HT1080 (cell line): ENCODE results near the gene SMIM8. TPM values are rescaled to one million over a fixed set of nuclear protein-coding genes. Genes with fewer than 3 reads are reported as not detected.
"Not testable (repeated sequence)": the region's sequence is repeated elsewhere in the genome, so short reads cannot be mapped to it uniquely, and the experiment has no call there.

ENCODE experiments used
- DNase-seq: peaks from one replicate; pipeline ENCODE4 v3.0.0-alpha.2; 2015; ENCODE audit warnings: low read depth
- polyA plus RNA-seq, 2 experiments: library from polyadenylated mRNA; depleted of rRNA; stranded (reverse); fragments of >200 nt; gene quantifications; 2 replicates each; pipeline ENCODE4 v1.2.3, GENCODE V29; 2015
- total RNA-seq: library from RNA; depleted of rRNA; stranded (reverse); fragments of >200 nt; shearing (Covaris generic); gene quantifications from 2 replicates; pipeline ENCODE4 v1.2.3, GENCODE V29; 2014; rRNA removed

Gene SMIM8
- 3.4 and 5.6 TPM in 2 replicates for total RNA-seq
- polyA plus RNA-seq (2015; cell fraction: cytosol; rRNA removed) = 5.4 TPM in 2 replicates
- polyA plus RNA-seq (2015; cell fraction: nucleus; rRNA removed) = 5.1 and 5.6 TPM in 2 replicates

DNA sequence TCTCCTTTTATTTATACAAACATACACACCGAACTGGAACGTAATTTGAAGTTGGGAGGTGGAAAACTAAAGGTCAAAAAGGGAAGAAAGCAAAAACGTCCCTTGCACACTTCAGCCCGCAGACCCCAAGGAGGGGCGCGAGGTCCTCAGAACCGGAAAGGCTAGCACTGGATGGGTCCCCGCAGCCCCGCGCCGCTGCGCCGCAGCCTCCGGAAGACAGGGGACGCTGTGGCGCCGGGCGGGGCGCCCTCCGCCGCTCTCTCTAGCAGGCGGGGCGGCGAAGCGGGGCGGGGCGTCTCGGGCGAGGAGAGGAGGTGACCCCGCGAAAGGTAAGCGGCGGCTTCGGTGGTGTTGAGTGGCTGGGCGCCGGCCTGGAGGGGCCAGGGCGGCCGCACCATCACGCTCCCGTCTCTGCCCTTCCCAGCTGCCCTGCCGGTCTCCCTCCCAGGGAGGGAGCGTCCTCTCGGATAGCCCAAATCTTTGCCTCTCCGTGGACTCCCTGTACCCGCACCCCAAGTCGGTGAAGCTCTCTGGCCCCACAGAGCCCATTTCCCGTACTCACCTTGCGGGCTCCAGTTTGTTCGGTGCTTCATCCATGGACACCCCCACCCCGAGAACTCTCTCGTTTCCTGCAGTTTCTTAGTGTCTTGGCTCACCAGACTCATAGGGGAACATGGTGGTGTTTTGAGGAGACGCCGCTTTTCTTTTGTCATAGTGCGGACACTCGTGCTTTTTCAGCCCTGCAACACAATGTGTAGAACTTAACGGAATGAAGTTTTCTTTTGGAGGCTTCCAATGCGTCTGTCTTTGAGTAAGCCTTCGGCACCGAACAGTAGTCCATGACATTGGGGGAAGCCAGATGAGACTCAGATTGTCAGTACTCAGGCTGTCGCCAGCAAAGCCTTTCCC lies at the start of gene SMIM8:
Gene SMIM8 (plus strand): TSS at position 285 of the 909 bp plus-strand sequence. CDS start 14,444 bp downstream, outside the sequence.
- DNase-seq = peak; percentile 68

- DNase-seq = peak; percentile 16
Observed at GRCh38 chr6:87274660-87275274, 47.6 kb upstream of the SMIM8 start.

- no peak for DNase-seq
Observed at GRCh38 chr6:87276624-87277023, 45.8 kb upstream of the SMIM8 start.

DNA sequence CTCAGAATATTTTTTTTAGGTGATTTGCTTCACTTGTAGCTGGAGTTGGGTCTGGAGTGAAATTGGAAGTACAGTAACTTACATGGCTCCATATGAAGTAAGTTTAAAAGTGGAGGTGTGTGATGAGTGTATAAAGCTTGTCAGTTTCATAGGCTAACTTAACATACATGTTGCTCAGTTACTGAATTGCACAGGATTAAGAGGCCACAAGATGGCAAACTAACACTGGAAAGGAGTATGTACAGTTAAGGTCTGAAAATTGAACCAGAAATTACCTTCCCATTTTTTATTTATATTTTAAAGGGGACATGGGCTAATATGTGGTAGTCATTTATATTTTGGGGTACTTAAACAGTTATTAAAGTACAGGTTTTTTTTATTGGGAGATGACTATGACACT lies 45.3 kb upstream of the SMIM8 start:
- DNase-seq = peak; percentile 10

DNA sequence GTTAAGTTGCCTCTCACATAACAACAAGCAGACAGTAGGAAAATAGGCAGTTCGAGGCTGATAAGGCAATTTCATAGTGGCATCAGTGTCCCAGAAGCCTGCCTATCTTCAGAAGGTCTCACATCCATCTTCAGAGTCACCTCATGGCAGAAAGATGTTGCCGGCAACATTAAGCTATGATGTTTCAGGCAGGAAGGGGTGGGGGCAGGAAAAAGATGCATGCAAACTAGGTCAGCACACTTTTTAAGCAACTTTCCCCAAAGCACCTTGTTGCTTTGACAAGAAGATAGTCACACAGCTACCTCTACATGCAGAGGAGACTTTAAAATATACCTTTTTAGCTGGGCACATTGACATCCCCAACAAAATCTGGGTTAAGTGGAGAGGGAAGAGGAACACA lies 43.2 kb upstream of the SMIM8 start:
- DNase-seq = no peak

DNA sequence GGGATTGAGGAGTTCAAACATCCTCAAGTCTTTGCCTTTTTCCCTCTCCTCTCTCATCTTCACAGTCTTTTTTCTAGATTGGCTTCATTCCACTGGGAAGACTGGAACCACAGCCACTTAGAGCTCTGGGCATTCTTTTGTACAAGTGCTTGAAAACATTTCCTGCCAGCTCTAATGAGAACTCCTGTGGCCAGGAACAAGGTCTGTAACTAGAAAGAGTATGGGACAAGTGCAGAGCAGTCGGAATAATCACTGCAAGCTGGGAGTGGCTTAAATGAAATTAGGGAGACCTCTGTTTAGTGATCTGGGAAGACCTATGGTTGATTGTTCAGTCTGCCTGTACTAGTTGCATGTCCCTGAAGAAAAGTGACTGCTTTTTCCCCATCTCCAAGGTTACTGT lies 41.0 kb upstream of the SMIM8 start:
- DNase-seq = no peak

GRCh38 chr6:87282743-87283142 lies 39.6 kb upstream of the SMIM8 start:
- no peak for DNase-seq

DNA sequence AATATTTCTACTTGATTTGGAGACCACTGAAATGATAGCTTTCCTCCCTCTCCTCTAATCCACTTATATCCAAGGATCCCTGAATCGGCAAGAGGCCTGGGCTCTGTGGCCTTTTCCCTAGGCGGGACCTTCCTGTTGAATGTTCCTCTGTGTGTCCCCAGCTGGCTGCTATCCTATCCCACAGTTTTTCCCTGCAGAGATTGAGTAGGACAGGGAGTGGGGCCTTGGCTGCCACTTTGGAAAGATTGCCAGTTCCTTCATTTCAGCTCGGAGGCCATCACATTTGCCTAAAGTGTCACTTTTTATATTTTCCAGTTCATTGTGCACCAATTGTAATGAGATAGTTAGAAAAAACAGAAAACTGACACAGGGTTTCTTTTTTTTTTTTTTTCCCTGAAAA lies 38.9 kb upstream of the SMIM8 start:
- no peak for DNase-seq

DNA sequence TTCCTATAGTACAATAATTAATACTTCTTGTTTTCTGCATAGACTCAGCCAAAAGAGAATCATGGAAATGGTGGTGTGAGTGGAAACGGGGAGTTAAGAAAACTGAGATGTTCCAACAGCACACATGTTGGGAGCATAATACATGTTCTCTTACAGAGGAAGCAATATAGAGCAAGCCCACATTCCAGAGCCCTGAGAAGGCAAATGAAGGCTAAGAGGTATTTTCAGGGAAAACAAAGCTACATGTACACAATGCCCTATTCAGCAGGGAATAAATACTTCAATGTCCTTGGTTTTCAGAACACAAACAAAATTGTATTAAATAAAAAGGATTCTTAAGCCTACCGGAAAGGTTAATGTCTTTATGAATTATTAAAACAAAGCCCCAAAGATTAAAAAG lies 35.1 kb upstream of the SMIM8 start:
- DNase-seq = peak; percentile 17

DNA sequence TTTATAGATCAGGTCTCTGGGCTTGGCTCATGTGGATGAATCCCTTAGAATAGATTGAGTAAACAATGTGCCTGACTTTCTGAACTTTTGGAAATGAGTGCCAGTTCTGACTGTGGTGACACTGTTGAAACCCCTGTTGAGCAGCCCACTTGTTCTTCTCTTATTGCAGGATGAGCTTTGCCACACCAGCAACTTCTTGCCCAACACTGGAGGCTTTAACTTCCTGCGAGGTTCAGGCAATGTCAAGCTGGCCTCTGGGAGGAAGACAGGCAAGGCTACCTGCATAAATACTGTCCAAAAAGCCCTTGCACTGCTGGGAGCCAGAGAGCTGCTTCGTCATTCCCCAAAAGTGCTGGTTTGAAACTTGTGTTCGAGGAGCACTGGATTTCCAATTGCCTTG lies 32.8 kb upstream of the SMIM8 start:
- DNase-seq = no peak

DNA sequence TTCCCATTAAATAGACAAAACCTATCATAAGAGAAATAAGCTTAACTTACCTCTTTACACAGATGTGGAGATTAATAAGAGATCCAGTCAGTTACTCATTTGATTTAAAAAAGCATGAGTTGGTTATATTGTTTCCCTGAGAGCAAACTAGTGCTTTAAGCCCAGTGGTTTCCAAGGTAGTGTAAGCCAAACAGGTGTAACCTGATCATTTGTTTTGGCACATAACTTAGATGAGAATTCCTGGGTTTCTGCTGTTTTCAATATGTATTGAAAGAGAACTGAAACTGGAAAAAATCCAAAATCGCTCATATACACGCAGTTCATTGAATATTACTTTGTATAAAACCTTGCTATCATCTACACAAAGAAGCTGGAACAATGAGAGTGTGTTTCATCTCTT lies 30.5 kb upstream of the SMIM8 start:
- DNase-seq = no peak

GRCh38 chr6:87293526-87293925 lies 28.9 kb upstream of the SMIM8 start:
- DNase-seq = no peak

- peak; percentile 6 for DNase-seq
Observed at GRCh38 chr6:87297119-87297518, 25.3 kb upstream of the SMIM8 start.

DNA sequence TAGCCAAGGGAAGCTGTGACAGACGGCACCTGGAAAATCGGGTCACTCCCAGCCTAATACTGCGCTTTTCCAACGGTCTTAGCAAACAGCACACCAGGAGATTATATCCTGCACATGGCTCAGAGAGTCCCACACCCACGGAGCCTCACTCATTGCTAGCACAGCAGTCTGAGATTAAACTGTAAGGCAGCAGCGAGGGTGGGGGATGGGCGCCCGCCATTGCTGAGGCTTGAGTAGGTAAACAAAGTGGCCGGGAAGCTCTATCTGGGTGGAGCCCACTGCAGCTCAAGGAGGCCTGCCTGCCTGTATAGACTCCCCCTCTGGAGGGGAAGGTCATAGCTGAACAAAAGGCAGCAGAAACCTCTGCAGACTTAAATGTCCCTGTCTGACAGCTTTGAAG lies 21.1 kb upstream of the SMIM8 start:
- DNase-seq = not testable (repeated sequence)

DNA sequence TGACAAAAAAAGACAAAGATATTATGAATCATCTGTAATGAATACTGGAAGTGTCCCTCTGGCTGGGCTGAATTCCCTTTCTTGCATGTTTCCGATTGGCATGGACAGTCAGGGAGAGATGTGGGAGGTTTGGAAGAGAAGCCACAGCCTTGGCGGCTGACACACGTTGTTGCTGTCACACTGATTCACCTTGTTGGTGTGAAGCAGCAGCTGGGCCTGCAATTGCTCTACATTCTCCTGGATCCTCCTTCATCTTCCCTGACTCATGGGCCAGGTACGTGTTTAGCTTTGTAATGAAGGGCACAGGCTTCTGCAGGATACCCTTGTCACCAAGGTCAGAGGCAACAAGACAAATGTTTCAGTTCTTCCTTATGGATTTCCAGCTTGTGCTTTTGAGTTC lies 13.4 kb upstream of the SMIM8 start:
- DNase-seq = peak; percentile 37

DNA sequence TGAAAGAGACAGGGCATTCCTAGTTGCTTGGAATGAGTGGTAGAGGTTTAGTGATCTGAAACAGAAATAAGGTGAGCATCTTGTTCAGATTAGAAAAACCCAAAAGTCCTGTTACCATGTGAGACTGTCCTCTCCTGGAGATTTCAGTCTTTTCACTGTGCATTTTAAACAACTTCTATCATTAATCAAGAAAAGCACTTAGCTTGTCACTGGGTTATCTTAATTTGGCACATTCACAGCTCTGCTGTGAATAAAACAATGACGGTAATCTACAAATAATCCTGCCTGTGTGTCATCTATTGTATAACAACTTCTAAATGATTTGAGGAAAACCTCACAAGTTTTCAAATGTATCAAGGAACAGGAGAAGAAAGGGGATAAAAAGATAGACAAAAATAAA lies 9.5 kb upstream of the SMIM8 start:
- DNase-seq = no peak

DNA sequence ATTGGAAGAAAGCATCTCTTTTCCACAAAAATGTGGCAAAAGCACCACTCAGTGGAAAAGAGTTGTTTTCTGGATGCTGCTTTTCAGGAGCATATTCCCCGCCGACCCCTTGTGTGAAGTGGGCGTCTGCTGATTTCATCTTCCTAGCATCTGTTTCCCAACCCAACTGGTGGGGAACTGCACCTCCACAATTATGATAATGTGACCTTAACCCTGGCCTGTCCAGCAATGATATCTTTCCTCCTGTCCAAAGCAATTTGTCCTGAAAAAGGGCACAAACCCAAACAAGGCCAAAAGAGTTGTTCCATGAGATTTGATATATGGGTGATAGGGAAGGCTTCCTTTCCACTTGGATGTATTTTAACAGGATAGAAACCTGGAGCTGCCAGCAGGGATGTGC lies 7.3 kb upstream of the SMIM8 start:
- DNase-seq = no peak

DNA sequence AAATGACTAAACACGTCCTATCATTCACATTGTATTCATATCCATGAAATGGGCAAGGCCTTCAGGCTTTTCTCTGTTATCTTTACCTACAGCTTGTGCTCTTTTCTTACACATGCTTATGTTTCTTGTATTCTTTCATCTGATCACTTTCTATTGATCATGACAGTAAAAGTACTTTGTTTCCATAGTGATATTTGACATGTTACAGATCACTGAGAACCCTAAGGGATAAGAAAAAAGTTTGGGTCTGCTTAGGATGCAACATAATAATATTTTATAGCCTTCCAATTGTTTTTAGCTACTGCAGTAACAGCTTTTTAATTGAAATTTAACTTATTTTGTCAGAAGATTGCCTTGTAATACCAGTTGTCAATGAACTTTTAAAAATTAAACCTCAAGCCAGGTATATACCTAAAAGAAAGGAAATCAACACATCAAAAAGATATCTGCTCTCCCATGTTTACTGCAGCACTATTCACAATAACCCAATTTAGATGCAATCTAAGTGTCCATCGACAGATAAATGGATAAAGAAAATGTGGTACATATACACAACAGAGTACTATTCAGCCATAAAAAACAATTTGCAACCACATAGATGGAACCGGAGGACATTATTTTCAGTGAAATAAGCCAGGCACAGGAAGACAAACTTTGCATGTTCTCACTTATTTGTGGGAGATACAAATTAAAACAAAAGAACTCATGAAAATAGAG lies 3.0 kb upstream of the SMIM8 start:
- DNase-seq = no peak

- not testable (repeated sequence) for DNase-seq
Observed at GRCh38 chr6:87323880-87324279, 1.5 kb downstream of the SMIM8 start.

GRCh38 chr6:87330961-87331360 lies 8.6 kb downstream of the SMIM8 start:
- no peak for DNase-seq

DNA sequence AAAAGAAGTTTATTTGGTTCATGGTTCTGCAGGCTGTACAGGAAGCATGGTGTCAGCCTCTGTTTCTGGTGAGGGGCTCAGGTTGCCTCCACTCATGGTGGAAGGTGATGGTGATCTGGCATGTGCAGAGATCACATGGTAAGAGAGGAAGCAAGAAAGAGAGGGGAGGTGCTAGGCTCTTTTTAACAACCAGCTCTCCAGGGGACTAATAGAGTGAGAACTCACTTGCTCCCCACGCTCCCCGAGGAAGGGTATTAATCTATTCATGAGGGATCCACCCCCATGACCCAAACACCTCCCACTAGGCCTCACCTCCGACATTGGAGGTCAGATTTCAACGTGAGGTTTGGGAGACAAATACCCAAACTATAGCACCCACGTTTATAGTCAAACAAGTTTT lies 10.6 kb downstream of the SMIM8 start:
- DNase-seq = no peak
